HCT116 (cell line): ENCODE data around the gene CTNND2. TPM values are rescaled to one million over a fixed set of nuclear protein-coding genes. Genes with fewer than 3 reads are reported as not detected.

ENCODE experiments used
- ATAC-seq: fragments of 200-7000 bp; cut with Tn5 transposase; 2 replicates; pipeline ENCODE4 v1.9.1; 2020; ENCODE audit warnings: mild to moderate bottlenecking, moderate library complexity
- BruUV-seq: library from RNA; stranded (reverse); fragments of 400-500 nt; replicated peaks from 2 replicates; lab custom pipeline; 2021; lab: Mats Ljungman, UMichigan
- CTCF ChIA-PET: fragments of 300-600 bp; sonication (Branson Sonifier 250); formaldehyde crosslinking; loops from one replicate; lab custom pipeline; 2021; ENCODE audit warnings: antibody characterized with exemption; lab: Charles Lee
- POLR2A ChIA-PET: fragments of 300-600, 350-600 bp; sonication (Branson Sonifier 250); formaldehyde crosslinking; loops from one replicate; lab custom pipeline; 2021; ENCODE audit warnings: antibody characterized with exemption; lab: Charles Lee
- RAD21 ChIA-PET, 2 experiments: fragments of 300-600 bp; sonication (Branson Sonifier 250); formaldehyde crosslinking; loops; one replicate each; lab custom pipeline; 2023; ENCODE audit warnings: low total read pairs in 2 of 2; ENCODE audit not compliant: uncharacterized antibody in 2 of 2, unreplicated experiment in 2 of 2, low non-redundant PET in 1 of 2; lab: Charles Lee
- DNase-seq: peaks from one replicate; pipeline ENCODE4 v3.0.0-alpha.2; 2010; ENCODE audit warnings: low read depth, low spot score
- H2AFZ ChIP-seq: fragments of 200-600 bp; shearing (Covaris generic), sonication (generic); 2 replicates; pipeline ENCODE4 v1.6.1; 2017; ENCODE audit warnings: low read depth, mixed run types, mixed read lengths, antibody characterized with exemption, low read length; ENCODE audit not compliant: poor library complexity, severe bottlenecking
- H3K27ac ChIP-seq: 2 replicates; pipeline ENCODE4 v1.5.1; 2012; ENCODE audit warnings: low read depth, low read length
- H3K27me3 ChIP-seq: fragments of 200-600 bp; sonication (generic); 2 replicates; pipeline ENCODE4 v1.6.1; 2016; ENCODE audit warnings: mixed run types, low read length, mixed read lengths; ENCODE audit not compliant: insufficient read depth
- H3K36me3 ChIP-seq, 2 experiments: fragments of 200-500 bp in 1 of 2; fragments of 200-600 bp in 1 of 2; sonication (Bioruptor generic) in 1 of 2; sonication (generic) in 1 of 2; 2 replicates each; pipeline versions ENCODE4 v1.5.1 to v1.6.1; 2014 to 2016; ENCODE audit warnings: low read length in 2 of 2, inconsistent platforms in 1 of 2, mixed read lengths in 1 of 2, mixed run types in 1 of 2; ENCODE audit not compliant: insufficient read depth in 2 of 2, control insufficient read depth in 1 of 2
- H3K4me1 ChIP-seq, 2 experiments: fragments of 200-600 bp in 1 of 2; sonication (generic) in 1 of 2; 2 replicates each; pipeline versions ENCODE4 v1.5.1 to v1.6.1; 2012 to 2017; ENCODE audit warnings: low read length in 2 of 2, inconsistent platforms in 1 of 2, mild to moderate bottlenecking in 1 of 2, mixed read lengths in 1 of 2, mixed run types in 1 of 2, moderate library complexity in 1 of 2; ENCODE audit not compliant: insufficient read depth in 2 of 2, control insufficient read depth in 1 of 2
- H3K4me2 ChIP-seq: fragments of 200-600 bp; sonication (generic); 2 replicates; pipeline ENCODE4 v1.6.1; 2017; ENCODE audit warnings: mixed run types, low read length, mixed read lengths
- H3K4me3 ChIP-seq, 2 experiments: fragments of 200-600 bp in 1 of 2; sonication (generic) in 1 of 2; replicated peaks in 1 of 2; 2 replicates each; pipeline ENCODE4 v1.5.1; 2011 to 2016; ENCODE audit warnings: low read length in 2 of 2, control low read depth in 1 of 2, low read depth in 1 of 2, mild to moderate bottlenecking in 1 of 2, mixed read lengths in 1 of 2, mixed run types in 1 of 2
- H3K79me2 ChIP-seq: fragments of 200-600 bp; sonication (generic); 2 replicates; pipeline ENCODE4 v1.6.1; 2017; ENCODE audit warnings: mild to moderate bottlenecking, mixed run types, low read length, moderate library complexity, mixed read lengths; ENCODE audit not compliant: insufficient read depth
- H3K9ac ChIP-seq: fragments of 200-600 bp; sonication (generic); 2 replicates; pipeline ENCODE4 v1.6.1; 2016; ENCODE audit warnings: low read length, mixed read lengths
- H3K9me2 ChIP-seq: fragments of 200-600 bp; sonication (generic), shearing (Covaris generic); 2 replicates; pipeline ENCODE4 v1.6.1; 2017; ENCODE audit warnings: mixed run types, mild to moderate bottlenecking, moderate library complexity; ENCODE audit not compliant: insufficient read depth
- H3K9me3 ChIP-seq, 2 experiments: fragments of 200-500 bp in 1 of 2; fragments of 200-600 bp in 1 of 2; sonication (Bioruptor generic) in 1 of 2; sonication (generic) in 1 of 2; 2 replicates each; pipeline ENCODE4 v1.6.1; 2014 to 2017; ENCODE audit warnings: low read length in 2 of 2, mixed read lengths in 2 of 2, inconsistent platforms in 1 of 2, low read depth in 1 of 2, mild to moderate bottlenecking in 1 of 2, mixed run types in 1 of 2, moderate library complexity in 1 of 2; ENCODE audit not compliant: control insufficient read depth in 1 of 2, insufficient read depth in 1 of 2
- H4K20me1 ChIP-seq: fragments of 200-600 bp; sonication (generic), shearing (Covaris generic); 2 replicates; pipeline ENCODE4 v1.6.1; 2017; ENCODE audit warnings: mixed run types, mild to moderate bottlenecking, moderate library complexity; ENCODE audit not compliant: insufficient read depth
- CBX3 ChIP-seq: IDR thresholded peaks from 2 replicates; pipeline ENCODE4 v1.6.1; 2012; ENCODE audit warnings: low read depth
- EZH2phosphoT487 ChIP-seq: fragments of 200-600 bp; IDR thresholded peaks from 2 replicates; pipeline ENCODE4 v1.6.1; 2018; ENCODE audit warnings: antibody characterized with exemption, borderline replicate concordance
- FOSL1 ChIP-seq: IDR thresholded peaks from 2 replicates; pipeline ENCODE4 v1.6.1; 2012; ENCODE audit warnings: low read depth
- POLR2A ChIP-seq: IDR thresholded peaks from 2 replicates; pipeline ENCODE4 v1.7.0; 2011; ENCODE audit warnings: borderline replicate concordance; ENCODE audit not compliant: insufficient read depth, insufficient read length; ENCODE audit errors: extremely low read depth
- POLR2AphosphoS5 ChIP-seq: IDR thresholded peaks from 2 replicates; pipeline ENCODE4 v1.6.1; 2011; ENCODE audit warnings: mild to moderate bottlenecking, low read depth, low read length, moderate library complexity
- RAD21 ChIP-seq: IDR thresholded peaks from 2 replicates; pipeline ENCODE4 v1.6.1; 2012; ENCODE audit warnings: low read depth, mild to moderate bottlenecking
- SIN3A ChIP-seq: IDR thresholded peaks from 2 replicates; pipeline ENCODE4 v1.6.1; 2012; ENCODE audit warnings: low read depth
- SRF ChIP-seq: IDR thresholded peaks from 2 replicates; pipeline ENCODE4 v1.6.1; 2012; ENCODE audit warnings: low read depth
- YY1 ChIP-seq: IDR thresholded peaks from 2 replicates; pipeline ENCODE4 v1.6.1; 2011; ENCODE audit warnings: low read length, low read depth, moderate library complexity, mild to moderate bottlenecking; ENCODE audit not compliant: insufficient replicate concordance; ENCODE audit errors: extremely low read depth
- ZBTB33 ChIP-seq: IDR thresholded peaks from 2 replicates; pipeline ENCODE4 v1.6.1; 2011; ENCODE audit warnings: mild to moderate bottlenecking, low read length, moderate library complexity; ENCODE audit not compliant: insufficient replicate concordance; ENCODE audit errors: extremely low read depth
- ZFX ChIP-seq: fragments of 450-650 bp; IDR thresholded peaks from 2 replicates; pipeline ENCODE4 v1.6.1; 2017
- intact Hi-C: fragments of 100-400 bp; cut with micrococcal nuclease; formaldehyde crosslinking; loops from 2 replicates; pipeline ENCODE4 v1.10.0; 2022
- total RNA-seq: library from RNA; stranded (reverse); gene quantifications from one replicate; pipeline ENCODE4 v1.2.1, GENCODE V29; 2021; ENCODE audit not compliant: unreplicated experiment

The CTNND2 gene
- total RNA-seq, 1 experiment from 2014 or later: not detected

- H3K9me3 ChIP-seq: no peaks in the 10 kb centered on the region; a peak in 2 of 4 replicates
- ATAC-seq (no peak), DNase-seq (no peak)
- no peak overlapping the region for H3K27ac ChIP-seq
- ChIA-PET CTCF (no interaction called here), RAD21 (no interaction called here), POLR2A (no interaction called here)
- H4K20me1 ChIP-seq: no peaks in the 10 kb centered on the region
- no peaks in the 10 kb centered on the region for H3K9me2 ChIP-seq
- H2AFZ ChIP-seq: no peak overlapping the region
- no peak overlapping the region for H3K9ac ChIP-seq
- no TSS peak for BruUV-seq
- no peak overlapping the region for H3K4me2 ChIP-seq
- intact Hi-C loops: no loop called here
- TF ChIP-seq ZBTB33: no peak
- TF ChIP-seq EZH2phosphoT487: no peak
- TF ChIP-seq CBX3: no peak
- TF ChIP-seq POLR2AphosphoS5: no peak
- no peak for TF ChIP-seq RAD21
- TF ChIP-seq YY1: no peak
- TF ChIP-seq SRF: no peak
- TF ChIP-seq POLR2A: no peak
- TF ChIP-seq SIN3A: no peak
- no peak for TF ChIP-seq ZFX
- TF ChIP-seq FOSL1: no peak
- no peaks in the 10 kb centered on the region for H3K4me1 ChIP-seq
- H3K79me2 ChIP-seq: no peaks in the 10 kb centered on the region
- H3K36me3 ChIP-seq: no peaks in the 10 kb centered on the region
- H3K4me3 ChIP-seq: no peak overlapping the region
- H3K27me3 ChIP-seq: no peaks in the 10 kb centered on the region
Measured at GRCh38 chr5:11377896-11378295, 526.4 kb downstream of the CTNND2 start.
